ENCODE data around the gene RNF208.

- TF ChIP-seq CTCF (IDR thresholded peaks at IDR 0.05; ENCODE audit: insufficient read depth, low read depth, low read length) (no peak), EZH2 (IDR thresholded peaks at IDR 0.05; ENCODE audit: insufficient read depth, low read length) (no peak)
Observed at GRCh38 chr9:137173796-137174664, 48.0 kb downstream of the RNF208 start.
